ENCODE measurements around the gene DYNC1H1.

GRCh38 chr14:101957406-101958234, 6.8 kb upstream of the DYNC1H1 start:
- TF ChIP-seq POLR2A (IDR thresholded peaks at IDR 0.05) = no peak
- TF ChIP-seq CTCF (IDR thresholded peaks at IDR 0.05 in 8 of 11, conservative IDR thresholded peaks at IDR 0.05 in 3 of 11) = no peak

Measured in spleen (tissue), 7 donors.